NCI-H1436 treated with DMSO at 0.1 percent for 48 hours (cell line): ENCODE results near the gene SWT1.
"Not testable (repeated sequence)": the region's sequence is repeated elsewhere in the genome, so short reads cannot be mapped to it uniquely, and the experiment has no call there.

Source experiments
- DNase-seq: peaks from one replicate; lab custom pipeline; 2025; lab: John Stamatoyannopoulos, UW

Gene SWT1

GRCh38 chr1:185193756-185194155 lies 36.8 kb downstream of the SWT1 start:
- DNase-seq = no peak

GRCh38 chr1:185198712-185199111 lies 41.7 kb downstream of the SWT1 start:
- DNase-seq = not testable (repeated sequence)

GRCh38 chr1:185200889-185201288 lies 43.9 kb downstream of the SWT1 start:
- DNase-seq = no peak

- no peak for DNase-seq
Observed at GRCh38 chr1:185207170-185207569, 50.2 kb downstream of the SWT1 start.

GRCh38 chr1:185207980-185208602 lies 51.1 kb downstream of the SWT1 start:
- no peak for DNase-seq

DNA sequence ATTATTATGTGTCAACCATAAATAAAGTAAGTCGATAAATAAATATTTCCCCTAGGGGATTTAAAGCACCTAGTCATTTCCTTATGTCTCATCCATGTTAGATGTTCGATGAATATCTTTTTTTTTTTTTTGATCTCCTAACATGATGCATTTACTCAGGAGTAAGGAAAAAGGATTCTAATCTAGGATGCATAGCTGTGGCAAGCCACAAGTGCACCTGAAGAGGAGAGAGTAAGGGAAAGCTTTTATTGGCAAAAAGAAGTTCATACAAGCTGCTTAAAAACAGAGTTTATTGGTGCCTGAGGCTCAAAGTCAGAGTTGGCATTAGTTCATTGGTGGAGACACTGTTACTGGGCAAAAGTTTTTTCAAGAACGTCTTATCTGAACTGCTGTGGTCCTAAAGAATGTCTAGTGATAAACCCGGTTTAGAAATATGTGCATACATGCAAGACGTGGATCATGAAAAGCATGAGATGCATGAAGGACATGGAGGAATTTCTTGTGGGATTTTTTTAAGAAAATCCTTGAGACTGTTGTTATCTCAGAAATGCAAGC lies 51.7 kb downstream of the SWT1 start:
- no peak for DNase-seq

DNA sequence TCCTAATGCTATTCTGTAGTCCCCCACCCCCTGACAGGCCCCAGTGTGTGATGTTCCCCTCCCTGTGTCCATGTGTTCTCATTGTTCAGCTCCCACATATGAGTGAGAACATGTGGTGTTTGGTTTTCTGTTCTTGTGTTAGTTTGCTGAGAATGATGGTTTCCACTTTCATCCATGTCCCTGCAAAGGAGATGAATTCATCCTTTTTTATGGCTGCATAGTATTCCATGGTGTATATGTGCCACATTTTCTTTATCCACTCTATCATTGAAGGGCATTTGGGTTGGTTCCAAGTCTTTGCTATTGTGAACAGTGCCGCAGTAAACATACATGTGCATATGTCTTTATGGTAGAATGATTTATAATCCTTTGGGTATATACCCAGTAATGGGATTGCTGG lies 52.4 kb downstream of the SWT1 start:
- DNase-seq = not testable (repeated sequence)

DNA sequence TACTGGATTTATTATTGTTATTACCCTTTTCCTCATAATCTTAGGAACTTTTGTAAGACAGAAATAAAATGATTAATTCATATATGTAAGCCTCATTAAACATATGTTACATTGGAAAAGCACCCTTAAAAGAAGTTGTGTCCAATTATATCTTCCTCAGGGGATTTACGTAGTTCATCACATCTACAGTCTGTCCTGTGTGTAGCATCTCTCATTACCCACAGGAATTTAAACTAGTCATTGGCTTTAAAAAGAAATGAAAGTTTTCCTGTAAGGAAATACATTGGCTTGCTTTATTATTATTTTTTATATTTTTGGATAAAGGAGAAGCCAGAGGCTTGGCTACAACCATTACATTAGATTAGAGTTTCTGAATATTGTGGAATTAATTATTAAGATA lies 56.1 kb downstream of the SWT1 start:
- DNase-seq = no peak

DNA sequence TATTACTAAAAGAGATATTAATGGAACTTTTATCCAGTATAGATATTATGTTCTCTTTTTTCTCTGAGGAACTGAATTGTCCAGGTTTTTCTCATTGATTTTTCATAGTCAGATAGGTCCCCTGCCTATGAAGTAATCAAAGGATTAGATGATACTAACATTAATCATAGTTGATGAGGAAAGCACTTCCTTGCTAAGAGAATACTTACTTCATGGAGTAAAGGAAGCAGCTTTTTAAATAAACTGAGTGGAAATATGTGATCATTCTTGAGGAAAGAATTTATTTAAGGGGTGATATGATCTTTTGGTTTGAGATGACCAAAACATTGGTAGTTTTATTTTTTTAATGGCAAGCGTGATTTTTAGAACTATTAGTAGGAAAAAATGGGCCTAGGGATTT lies 58.9 kb downstream of the SWT1 start:
- DNase-seq = no peak

- no peak for DNase-seq
Observed at GRCh38 chr1:185224132-185224531, 67.2 kb downstream of the SWT1 start.

- DNase-seq = no peak
Observed at GRCh38 chr1:185227161-185227560, 70.2 kb downstream of the SWT1 start.

- no peak for DNase-seq
Observed at GRCh38 chr1:185228979-185229378, 72.0 kb downstream of the SWT1 start.

DNA sequence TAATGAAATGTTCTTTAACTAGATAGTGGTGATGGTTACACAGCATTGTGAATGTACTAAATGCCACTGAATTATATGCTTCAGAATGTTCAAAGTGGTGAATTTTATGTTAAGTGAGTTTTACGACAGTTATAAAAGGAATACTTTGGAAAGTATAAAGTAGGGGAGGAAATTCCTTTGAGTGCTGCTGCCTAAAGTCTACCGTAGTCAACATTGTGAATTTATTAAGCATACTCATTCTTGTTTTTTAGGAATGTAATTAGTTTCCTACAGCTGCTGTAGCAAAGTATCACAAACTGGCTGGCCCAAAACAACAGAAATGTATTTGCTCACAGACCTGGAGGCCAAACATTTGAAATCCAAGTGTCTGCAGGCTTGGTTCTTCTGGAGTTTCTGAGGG lies 73.0 kb downstream of the SWT1 start:
- no peak for DNase-seq

DNA sequence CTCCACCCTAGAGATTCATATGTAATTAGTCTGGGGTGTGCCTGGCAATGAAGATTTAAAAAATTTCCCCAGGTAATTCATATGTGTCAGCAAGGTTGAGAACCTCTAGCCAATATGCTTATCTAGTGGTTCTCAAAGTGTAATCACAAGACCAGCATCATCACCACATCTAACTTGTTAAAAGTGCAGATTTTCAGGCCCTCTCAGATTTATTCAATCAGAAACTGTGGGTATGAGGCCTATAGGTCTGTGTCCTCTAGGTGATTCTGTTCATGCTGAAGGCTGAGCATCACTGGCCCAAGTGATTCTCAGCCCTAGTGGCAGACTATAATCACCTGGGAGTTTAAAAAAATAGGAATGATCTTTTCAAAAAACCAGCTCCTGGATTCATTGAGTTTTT lies 75.9 kb downstream of the SWT1 start:
- DNase-seq = no peak

DNA sequence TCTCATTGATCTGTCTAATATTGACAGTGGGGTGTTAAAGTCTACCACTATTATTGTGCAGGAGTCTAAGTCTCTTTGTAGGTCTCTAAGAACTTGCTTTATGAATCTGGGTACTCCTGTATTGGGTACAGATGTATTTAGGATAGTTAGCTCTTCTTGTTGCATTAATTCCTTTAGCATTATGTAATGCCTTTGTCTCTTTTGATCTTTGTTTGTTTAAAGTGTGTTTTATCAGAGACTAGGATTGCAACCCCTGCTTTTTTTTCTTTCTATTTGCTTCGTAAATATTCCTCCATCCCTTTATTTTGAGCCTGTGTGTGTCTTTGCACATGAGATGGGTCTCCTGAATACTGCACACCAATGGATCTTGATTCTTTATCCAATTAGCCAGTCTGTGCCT lies 77.2 kb downstream of the SWT1 start:
- DNase-seq = not testable (repeated sequence)

- not testable (repeated sequence) for DNase-seq
Observed at GRCh38 chr1:185237176-185237575, 80.2 kb downstream of the SWT1 start.

DNA sequence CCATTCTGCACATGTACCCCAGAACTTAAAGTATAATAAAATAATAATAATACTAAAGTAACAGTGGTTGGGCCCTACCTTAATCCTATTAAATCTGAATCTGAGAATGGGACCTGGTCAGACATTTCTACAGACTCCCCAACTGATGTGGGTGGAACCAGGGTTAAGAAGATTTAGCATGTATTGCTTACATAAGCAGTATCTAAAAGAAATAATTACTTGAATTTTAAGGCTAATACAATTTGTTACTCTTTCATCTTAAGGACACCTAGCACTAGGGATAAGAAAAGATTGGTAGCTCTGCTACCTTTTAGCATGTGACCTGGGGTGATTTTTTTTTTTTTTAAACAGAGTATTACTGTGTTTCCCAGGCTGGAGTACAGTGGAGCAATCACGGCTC lies 80.7 kb downstream of the SWT1 start:
- DNase-seq = no peak

GRCh38 chr1:185238447-185238846 lies 81.5 kb downstream of the SWT1 start:
- DNase-seq = no peak

DNA sequence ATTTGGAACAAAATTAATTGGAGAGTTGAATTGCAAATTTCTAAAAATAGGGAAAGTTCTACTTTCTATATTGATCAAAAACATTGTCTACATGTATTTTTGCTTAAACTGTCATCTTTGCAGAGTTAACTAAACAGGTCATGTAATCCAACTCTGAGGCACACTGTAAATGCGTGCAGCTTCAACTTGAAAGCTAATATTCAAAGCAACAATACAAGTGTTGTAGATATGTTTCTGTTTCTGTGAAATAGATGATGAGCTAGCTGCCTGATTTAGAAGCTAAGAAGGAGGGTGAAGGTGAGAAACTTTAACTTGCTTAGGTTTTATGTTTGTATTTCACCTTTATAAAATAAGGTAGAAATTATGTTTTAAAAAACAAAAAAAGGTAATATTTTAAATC lies 82.9 kb downstream of the SWT1 start:
- no peak for DNase-seq

DNA sequence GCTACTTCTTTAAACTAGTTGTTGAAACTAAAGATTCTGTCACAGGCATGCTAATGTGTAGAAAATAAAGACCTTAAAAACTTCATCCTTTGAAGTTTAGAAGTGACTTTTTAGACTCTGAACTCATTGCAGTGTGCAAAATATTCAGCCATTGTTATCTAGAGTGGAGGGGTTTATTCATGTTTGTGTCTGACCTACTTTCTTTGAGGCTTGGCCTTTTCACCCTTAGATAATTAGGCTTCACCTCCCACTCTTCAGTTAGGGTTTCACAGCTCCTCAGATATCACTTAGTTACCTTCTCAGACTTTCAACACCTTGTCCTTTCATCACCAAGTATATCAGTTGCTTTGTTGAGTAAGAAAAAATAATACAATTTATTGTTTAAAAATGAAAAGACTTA lies 84.2 kb downstream of the SWT1 start:
- DNase-seq = no peak

DNA sequence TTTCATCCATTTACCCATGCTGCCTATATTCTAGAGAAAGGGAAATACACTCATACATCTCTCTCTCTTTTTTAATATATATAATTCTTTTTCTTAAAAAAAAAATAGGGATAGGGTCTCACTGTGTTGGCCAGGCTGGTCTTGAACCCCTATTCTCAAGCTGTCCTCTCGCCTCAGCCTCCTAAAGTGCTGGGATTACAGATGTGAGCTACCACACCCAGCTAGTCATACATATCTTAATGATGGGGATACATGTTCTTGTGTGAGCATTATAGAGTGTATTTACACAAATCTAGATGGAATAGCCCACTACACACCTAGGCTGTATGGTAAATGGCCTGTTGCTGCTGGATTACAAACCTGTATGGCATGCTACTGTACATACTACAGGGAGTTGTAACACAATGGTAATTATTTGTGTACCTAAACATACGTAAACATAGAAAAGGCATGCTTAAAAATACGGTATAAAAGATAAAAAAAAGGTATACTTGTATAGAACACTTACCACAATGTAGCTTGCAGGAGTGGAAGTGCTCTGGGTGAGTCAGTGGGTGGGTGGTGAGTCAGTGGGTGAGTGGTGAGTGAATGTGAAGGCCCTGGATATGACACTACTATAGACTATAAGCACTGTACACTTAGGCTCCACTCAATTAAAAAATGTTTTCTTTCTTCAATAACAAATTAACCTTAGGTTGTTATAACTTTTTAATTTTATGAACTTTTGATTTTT lies 87.2 kb downstream of the SWT1 start:
- DNase-seq = no peak

- DNase-seq = no peak
Observed at GRCh38 chr1:185245466-185245865, 88.5 kb downstream of the SWT1 start.

- no peak for DNase-seq
Observed at GRCh38 chr1:185249563-185249962, 92.6 kb downstream of the SWT1 start.

GRCh38 chr1:185250063-185250462 lies 93.1 kb downstream of the SWT1 start:
- DNase-seq = no peak
